Neutrophil (primary cell): Measurements from ENCODE around the gene RFLNA.

ENCODE experiments used
- H3K27ac ChIP-seq: fragments of 200-600 bp; sonication (generic); 2 replicates; pipeline ENCODE4 v1.5.1; 2016; ENCODE audit warnings: mild to moderate bottlenecking, moderate library complexity
- H3K27me3 ChIP-seq: fragments of 200-600 bp; sonication (generic); 2 replicates; pipeline ENCODE4 v1.6.0; 2016; ENCODE audit warnings: mild to moderate bottlenecking
- H3K36me3 ChIP-seq: fragments of 200-600 bp; sonication (generic); 2 replicates; pipeline ENCODE4 v1.5.1; 2017
- H3K4me1 ChIP-seq, 2 experiments: fragments of 200-600 bp in 1 of 2; sonication (generic) in 1 of 2; 1 replicate in 1 of 2; 2 replicates in 1 of 2; pipeline versions ENCODE4 v1.5.1 to v1.6.1; 2013 to 2016; ENCODE audit warnings: low read depth in 1 of 2, low read length in 1 of 2, mild to moderate bottlenecking in 1 of 2, moderate library complexity in 1 of 2; ENCODE audit not compliant: control insufficient read depth in 1 of 2, insufficient read depth in 1 of 2
- H3K4me3 ChIP-seq, 2 experiments: fragments of 200-600 bp in 1 of 2; sonication (generic) in 1 of 2; 1 replicate in 1 of 2; 2 replicates in 1 of 2; pipeline ENCODE4 v1.5.1; 2013 to 2016; ENCODE audit warnings: low read depth in 1 of 2, low read length in 1 of 2, mild to moderate bottlenecking in 1 of 2, moderate library complexity in 1 of 2
- H3K9me3 ChIP-seq: fragments of 200-600 bp; sonication (generic); 2 replicates; pipeline ENCODE4 v1.5.1; 2016
- TF ChIP-seq, protein P1 (sequence below): fragments of 200-600 bp; sonication (generic); IDR thresholded peaks from 2 replicates; pipeline ENCODE4 v1.5.1; 2016; ENCODE audit warnings: antibody characterized with exemption

Gene RFLNA

DNA sequence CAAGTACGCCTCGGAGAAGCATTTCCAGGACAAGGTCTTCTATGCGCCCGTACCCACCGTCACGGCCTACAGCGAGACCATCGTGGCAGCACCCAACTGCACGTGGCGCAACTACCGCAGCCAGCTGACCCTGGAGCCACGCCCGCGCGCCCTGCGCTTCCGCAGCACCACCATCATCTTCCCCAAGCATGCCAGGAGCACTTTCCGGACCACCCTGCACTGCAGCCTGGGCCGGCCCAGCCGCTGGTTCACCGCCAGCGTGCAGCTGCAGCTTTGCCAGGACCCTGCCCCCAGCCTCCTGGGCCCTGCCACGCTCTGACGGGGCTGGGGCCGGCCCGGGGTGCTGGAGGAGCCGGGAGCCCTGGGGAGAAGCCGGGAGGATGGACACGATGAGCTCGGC is 19.3 kb downstream of the RFLNA start:
- Histone ChIP-seq H3K27me3 (no peaks in the 10 kb centered on the region), H3K9me3 (no peaks in the 10 kb centered on the region), H3K4me1 (no peaks in the 10 kb centered on the region), H3K4me3 (no peak overlapping the region), H3K36me3 (no peaks in the 10 kb centered on the region), H3K27ac (no peak overlapping the region)
- TF ChIP-seq, protein P1, sequence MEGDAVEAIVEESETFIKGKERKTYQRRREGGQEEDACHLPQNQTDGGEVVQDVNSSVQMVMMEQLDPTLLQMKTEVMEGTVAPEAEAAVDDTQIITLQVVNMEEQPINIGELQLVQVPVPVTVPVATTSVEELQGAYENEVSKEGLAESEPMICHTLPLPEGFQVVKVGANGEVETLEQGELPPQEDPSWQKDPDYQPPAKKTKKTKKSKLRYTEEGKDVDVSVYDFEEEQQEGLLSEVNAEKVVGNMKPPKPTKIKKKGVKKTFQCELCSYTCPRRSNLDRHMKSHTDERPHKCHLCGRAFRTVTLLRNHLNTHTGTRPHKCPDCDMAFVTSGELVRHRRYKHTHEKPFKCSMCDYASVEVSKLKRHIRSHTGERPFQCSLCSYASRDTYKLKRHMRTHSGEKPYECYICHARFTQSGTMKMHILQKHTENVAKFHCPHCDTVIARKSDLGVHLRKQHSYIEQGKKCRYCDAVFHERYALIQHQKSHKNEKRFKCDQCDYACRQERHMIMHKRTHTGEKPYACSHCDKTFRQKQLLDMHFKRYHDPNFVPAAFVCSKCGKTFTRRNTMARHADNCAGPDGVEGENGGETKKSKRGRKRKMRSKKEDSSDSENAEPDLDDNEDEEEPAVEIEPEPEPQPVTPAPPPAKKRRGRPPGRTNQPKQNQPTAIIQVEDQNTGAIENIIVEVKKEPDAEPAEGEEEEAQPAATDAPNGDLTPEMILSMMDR = no peak

DNA sequence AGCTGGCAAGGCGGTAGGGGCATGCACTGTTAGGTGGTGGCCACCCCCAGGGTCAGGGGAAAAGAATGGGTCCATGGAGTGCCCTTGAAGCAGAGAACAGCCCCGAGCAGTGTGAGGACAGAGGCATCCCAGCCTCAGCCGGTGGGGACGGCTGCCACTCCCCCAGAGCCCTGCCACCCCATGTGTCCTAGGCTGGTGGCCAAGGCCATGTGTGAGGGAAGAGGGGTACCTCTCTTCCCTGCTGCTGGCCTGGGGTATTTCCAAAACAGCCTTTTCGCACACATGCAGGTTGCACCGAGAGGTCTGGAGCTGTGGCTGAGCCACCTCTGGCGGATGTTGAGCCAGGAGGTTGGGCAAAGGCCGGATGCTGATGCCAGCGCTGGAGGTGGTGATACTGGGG is 19.9 kb downstream of the RFLNA start:
- TF ChIP-seq, protein P1 = no peak
- H3K4me3 ChIP-seq = no peak overlapping the region
- no peaks in the 10 kb centered on the region for H3K36me3 ChIP-seq
- H3K9me3 ChIP-seq = no peaks in the 10 kb centered on the region
- no peaks in the 10 kb centered on the region for H3K27me3 ChIP-seq
- H3K27ac ChIP-seq = no peak overlapping the region
- H3K4me1 ChIP-seq = no peaks in the 10 kb centered on the region

DNA sequence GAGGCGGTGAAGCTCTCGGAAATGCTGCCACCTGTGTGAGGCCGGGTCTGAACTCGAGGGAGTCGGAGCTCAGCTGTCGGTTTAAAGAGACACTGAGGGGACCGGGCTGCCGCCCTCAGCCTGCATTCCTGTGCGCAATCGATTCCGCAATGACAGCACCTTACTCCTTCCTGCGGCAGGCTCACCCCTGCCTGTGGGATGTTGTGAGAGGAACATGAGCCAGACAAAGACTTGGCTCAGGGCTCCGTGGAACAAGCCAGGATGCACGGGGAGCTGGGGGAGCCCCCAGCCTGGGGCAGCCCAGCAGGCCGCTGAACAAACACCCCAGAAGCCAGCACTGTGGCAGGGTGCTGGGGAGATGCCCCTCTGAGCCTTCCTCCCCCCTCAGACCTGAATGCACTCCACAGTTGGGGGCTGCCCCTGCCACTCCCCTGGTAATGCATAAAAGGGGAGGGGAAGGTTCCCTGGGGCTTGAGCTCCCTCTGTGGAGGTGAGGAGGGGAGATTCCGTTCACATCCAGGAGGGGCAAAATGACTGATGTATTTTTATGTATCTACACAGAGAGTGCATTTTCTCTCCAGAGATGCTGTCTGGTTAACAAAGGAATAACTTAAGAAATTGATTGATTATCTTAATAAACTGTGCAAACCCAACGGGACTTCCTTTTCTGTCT is 20.6 kb downstream of the RFLNA start:
- Histone ChIP-seq H3K27ac (no peak overlapping the region), H3K36me3 (no peaks in the 10 kb centered on the region), H3K27me3 (no peaks in the 10 kb centered on the region), H3K4me3 (no peak overlapping the region), H3K9me3 (no peaks in the 10 kb centered on the region), H3K4me1 (no peaks in the 10 kb centered on the region)
- TF ChIP-seq, protein P1 = no peak

DNA sequence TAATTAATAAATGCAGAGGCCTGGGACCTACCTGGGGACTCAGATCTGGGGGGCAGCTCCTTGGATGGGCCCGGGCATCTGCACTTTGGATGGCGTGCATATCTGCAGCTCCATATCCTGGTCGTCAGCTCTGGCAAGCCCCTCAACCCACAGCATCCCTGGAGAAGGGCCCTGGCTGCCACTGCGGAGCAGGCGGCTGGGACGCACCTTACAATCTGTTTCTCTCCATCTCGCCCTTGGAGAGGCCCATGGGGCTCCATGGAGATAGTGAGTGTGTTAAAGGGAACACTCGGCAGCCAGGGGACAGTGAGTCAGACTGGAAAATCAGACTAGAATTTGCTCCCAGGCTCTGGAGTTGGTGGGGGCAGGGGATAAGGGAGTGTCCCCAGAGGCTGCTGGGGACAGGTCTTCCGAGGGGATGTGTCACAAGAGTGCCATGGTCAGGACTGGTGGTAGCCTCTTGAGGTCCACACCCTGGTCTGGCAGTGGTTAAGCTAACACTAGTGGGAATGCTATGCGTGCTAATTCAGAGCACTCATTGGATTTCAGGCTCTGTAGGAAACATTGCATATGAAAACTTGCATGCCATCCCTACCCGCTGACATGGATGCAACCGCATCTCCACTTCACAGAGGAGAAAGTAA is 21.5 kb downstream of the RFLNA start:
- TF ChIP-seq, protein P1 = no peak
- H3K36me3 ChIP-seq = no peaks in the 10 kb centered on the region
- no peak overlapping the region for H3K27ac ChIP-seq
- H3K27me3 ChIP-seq = no peaks in the 10 kb centered on the region
- H3K4me3 ChIP-seq = no peak overlapping the region
- no peaks in the 10 kb centered on the region for H3K9me3 ChIP-seq
- H3K4me1 ChIP-seq = no peaks in the 10 kb centered on the region

DNA sequence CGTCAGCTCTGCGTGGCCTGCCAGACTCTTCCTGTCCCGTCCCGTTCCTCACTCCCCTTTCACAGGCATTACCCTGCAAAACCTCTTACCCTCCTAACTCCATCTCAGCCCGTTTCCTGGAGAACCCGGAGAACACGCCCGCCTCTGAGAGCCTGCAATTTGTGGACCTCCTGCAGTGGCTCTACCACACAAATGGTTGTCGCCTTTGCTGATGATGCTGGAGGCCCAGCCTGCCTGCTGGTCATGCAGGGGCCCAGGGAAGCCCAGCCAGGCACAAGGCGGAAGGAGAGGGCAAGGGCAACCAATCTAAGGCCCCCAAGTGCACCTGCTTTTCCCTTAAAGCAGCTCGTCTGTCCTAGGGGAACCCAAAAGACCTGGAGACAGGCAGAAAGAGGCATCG is 22.5 kb downstream of the RFLNA start:
- Histone ChIP-seq H3K27ac (no peak overlapping the region), H3K4me1 (no peaks in the 10 kb centered on the region), H3K4me3 (no peak overlapping the region), H3K27me3 (no peaks in the 10 kb centered on the region), H3K36me3 (no peaks in the 10 kb centered on the region), H3K9me3 (no peaks in the 10 kb centered on the region)
- TF ChIP-seq, protein P1 = no peak
